ENCODE results near the gene OSBPL8.

DNA sequence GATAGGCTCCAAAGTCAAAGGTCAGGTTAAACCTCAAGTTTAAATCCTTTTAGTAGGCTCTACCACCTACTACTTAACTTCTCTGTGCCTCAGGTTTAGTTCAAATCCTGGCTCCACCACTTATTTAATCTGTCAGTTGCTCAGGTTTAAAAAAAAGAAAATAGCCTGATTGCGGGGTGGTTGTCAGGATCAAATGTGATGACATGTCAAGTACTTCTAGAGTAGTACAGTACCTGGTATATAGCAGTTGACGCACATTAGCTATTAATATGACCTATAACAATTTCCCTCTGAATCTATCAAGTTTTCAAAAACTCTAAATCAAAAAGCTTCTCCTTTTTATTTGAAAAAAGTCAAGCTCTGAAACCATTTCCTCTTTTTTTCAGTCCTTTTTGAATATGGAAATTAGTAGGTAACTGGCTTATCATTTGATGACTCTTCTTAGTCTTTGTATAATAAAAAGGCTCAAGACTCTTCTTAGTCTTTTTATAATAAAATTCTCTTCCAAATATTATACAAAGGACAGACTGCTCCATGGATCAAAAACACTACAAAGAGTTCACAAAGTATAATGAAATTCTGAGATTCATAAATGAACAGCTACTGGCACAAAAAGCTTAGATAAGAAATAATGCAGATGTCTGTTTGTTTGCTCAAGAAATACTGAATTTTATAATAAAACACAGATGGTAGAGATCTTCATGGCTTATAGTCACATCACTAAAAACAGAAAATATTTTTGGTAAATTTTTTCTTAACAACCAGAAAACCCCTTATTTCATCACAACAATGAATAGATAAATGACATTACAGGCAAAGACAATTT lies 5.0 kb downstream of the OSBPL8 start:
- TF ChIP-seq CTCF (IDR thresholded peaks at IDR 0.05) (no peak), POLR2A (IDR thresholded peaks at IDR 0.05) (no peak), POLR2AphosphoS5 (IDR thresholded peaks at IDR 0.05) (no peak)

Data from breast epithelium (tissue), 3 donors.